ENCODE results near the gene RFX2.

DNA sequence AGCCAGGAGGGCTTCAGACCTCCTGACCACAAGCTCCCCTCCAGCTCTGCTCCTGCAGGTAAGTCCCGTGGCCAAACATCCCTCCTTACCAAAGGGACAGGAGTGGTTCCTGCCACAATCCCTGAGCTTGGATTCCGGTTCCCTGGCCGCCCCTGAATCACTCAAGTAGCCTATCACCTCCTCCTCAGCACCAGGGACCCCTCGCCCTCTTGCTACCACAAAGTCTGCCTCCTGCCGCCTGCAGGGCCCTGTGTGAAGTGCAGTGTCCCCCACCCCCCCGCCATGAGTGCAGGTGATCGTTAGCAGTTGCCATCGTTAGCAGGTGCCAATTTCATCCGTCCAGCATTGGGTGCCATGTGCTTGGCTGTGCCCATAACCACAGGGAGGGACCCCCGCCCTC lies 91.5 kb downstream of the RFX2 start:
- TF ChIP-seq, protein P1, sequence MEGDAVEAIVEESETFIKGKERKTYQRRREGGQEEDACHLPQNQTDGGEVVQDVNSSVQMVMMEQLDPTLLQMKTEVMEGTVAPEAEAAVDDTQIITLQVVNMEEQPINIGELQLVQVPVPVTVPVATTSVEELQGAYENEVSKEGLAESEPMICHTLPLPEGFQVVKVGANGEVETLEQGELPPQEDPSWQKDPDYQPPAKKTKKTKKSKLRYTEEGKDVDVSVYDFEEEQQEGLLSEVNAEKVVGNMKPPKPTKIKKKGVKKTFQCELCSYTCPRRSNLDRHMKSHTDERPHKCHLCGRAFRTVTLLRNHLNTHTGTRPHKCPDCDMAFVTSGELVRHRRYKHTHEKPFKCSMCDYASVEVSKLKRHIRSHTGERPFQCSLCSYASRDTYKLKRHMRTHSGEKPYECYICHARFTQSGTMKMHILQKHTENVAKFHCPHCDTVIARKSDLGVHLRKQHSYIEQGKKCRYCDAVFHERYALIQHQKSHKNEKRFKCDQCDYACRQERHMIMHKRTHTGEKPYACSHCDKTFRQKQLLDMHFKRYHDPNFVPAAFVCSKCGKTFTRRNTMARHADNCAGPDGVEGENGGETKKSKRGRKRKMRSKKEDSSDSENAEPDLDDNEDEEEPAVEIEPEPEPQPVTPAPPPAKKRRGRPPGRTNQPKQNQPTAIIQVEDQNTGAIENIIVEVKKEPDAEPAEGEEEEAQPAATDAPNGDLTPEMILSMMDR (IDR thresholded peaks at IDR 0.05 in 4 of 5, conservative IDR thresholded peaks at IDR 0.05 in 1 of 5), result no peak
- TF ChIP-seq POLR2A (IDR thresholded peaks at IDR 0.05), result no peak

Data from gastrocnemius medialis (tissue), 4 donors.